ENCODE measurements around the gene RAB4B.

DNA sequence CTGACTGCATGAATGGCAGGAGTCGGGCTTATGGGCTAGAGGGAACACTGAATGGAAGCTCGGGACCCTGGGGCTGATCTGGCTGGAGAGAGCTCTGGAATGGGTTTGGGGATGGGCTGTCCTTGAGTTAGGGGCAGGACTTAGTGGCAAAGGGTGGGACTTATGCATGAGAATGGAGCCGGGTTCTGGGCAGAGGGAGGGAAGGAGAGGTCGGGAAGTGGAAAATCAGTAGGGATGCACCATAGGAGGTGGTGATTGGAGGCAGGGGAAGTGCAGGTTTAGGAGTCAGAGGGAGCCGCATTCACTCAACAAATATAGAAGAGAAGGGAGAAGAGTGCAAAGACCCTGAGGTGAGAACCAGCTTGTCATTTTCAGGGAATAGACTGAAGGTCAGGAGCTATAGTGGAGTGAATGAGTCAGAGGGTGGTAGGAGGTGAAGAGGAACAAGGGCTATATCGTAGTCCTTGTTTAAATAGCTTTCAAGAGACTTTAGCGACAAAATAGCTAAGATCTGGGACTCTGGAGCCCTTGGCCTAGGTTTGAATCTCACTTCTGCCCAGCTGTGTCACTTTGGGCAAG lies 748 bp downstream of the RAB4B start:
- TF ChIP-seq, protein P1, sequence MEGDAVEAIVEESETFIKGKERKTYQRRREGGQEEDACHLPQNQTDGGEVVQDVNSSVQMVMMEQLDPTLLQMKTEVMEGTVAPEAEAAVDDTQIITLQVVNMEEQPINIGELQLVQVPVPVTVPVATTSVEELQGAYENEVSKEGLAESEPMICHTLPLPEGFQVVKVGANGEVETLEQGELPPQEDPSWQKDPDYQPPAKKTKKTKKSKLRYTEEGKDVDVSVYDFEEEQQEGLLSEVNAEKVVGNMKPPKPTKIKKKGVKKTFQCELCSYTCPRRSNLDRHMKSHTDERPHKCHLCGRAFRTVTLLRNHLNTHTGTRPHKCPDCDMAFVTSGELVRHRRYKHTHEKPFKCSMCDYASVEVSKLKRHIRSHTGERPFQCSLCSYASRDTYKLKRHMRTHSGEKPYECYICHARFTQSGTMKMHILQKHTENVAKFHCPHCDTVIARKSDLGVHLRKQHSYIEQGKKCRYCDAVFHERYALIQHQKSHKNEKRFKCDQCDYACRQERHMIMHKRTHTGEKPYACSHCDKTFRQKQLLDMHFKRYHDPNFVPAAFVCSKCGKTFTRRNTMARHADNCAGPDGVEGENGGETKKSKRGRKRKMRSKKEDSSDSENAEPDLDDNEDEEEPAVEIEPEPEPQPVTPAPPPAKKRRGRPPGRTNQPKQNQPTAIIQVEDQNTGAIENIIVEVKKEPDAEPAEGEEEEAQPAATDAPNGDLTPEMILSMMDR (conservative IDR thresholded peaks at IDR 0.05; ENCODE audit: low read length), result no peak
- TF ChIP-seq EZH2phosphoT487 (IDR thresholded peaks at IDR 0.05; ENCODE audit: borderline replicate concordance, low read depth, low read length), result no peak

Measured in OCI-LY7 (cell line).